Subcutaneous adipose tissue (tissue), 4 donors: Measurements from ENCODE around the gene SAMD14. TPM values are rescaled to one million over a fixed set of nuclear protein-coding genes. Genes with fewer than 3 reads are reported as not detected.

ENCODE experiments used
- CTCF ChIP-seq: fragments of 450-650 bp; IDR thresholded peaks from one replicate; pipeline ENCODE4 v1.5.1; 2016; ENCODE audit warnings: low read depth, mild to moderate bottlenecking, control low read depth, antibody characterized with exemption, moderate library complexity
- total RNA-seq, 4 donors: library from RNA; depleted of rRNA; stranded (reverse); fragments of >200 nt; gene quantifications; one replicate each; pipeline ENCODE4 v1.1.0, GENCODE V29; 2016

Gene SAMD14
- total RNA-seq, 4 donors from 2014 or later = 0.33 to 0.38 (median 0.34) TPM; not detected in 1

- no peak for TF ChIP-seq CTCF
Measured at GRCh38 chr17:50091918-50092285, 38.1 kb downstream of the SAMD14 start.

- no peak for TF ChIP-seq CTCF
Measured at GRCh38 chr17:50090971-50091917, 38.7 kb downstream of the SAMD14 start.

DNA sequence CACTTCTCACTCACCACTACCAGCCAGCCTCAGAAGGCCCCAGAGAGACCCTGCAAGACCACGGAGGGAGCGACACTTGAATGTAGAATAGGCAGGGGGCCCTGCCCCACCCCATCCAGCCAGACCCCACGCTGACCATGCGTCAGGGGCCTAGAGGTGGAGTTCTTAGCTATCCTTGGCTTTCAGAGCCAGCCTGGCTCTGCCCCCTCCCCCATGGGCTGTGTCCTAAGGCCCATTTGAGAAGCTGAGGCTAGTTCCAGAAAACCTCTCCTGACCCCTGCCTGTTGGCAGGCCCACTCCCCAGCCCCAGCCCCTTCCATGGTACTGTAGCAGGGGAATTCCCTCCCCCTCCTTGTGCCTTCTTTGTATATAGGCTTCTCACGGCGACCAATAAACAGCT is 39.9 kb downstream of the SAMD14 start:
- TF ChIP-seq CTCF = no peak

DNA sequence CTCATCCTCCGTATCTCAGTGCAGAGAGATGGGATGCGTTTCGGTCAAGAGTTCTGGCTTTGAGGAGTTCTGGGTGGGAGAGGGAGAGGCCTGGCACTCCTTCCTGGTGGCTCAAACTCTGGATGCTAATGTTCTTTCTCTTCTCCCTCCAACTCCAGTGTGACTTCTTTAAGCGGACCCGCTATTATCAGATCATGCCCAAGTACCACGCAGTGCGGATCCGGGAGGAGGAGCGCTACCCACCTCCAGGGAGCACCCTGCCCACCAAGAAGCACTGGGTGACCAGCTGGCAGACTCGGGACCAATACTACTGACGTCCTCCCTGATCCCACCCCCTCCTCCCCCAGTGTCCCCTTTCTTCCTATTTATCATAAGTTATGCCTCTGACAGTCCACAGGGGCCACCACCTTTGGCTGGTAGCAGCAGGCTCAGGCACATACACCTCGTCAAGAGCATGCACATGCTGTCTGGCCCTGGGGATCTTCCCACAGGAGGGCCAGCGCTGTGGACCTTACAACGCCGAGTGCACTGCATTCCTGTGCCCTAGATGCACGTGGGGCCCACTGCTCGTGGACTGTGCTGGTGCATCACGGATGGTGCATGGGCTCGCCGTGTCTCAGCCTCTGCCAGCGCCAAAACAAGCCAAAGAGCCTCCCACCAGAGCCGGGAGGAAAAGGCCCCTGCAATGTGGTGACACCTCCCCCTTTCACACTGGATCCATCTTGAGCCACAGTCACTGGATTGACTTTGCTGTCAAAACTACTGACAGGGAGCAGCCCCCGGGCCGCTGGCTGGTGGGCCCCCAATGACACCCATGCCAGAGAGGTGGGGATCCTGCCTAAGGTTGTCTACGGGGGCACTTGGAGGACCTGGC is 40.8 kb downstream of the SAMD14 start:
- no peak for TF ChIP-seq CTCF

DNA sequence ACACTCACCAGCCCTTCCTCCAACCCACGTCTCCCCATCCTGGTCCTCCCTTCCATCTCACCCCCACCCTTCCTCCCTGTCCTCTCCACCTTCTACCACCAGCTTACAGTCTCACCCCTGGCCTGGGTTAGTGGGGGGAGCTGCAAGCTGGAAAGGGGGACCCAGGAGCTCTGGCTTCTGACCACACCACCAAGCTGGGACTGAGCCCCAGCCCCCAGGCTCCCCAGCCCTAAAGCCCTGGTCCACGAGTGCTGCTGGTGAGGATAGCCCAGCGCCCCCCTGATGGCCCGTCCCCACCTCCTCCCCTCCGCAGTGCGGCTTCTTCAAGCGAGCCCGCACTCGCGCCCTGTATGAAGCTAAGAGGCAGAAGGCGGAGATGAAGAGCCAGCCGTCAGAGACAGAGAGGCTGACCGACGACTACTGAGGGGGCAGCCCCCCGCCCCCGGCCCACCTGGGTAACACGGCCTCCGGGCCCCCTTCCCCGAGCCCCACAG is 42.0 kb downstream of the SAMD14 start:
- no peak for TF ChIP-seq CTCF

DNA sequence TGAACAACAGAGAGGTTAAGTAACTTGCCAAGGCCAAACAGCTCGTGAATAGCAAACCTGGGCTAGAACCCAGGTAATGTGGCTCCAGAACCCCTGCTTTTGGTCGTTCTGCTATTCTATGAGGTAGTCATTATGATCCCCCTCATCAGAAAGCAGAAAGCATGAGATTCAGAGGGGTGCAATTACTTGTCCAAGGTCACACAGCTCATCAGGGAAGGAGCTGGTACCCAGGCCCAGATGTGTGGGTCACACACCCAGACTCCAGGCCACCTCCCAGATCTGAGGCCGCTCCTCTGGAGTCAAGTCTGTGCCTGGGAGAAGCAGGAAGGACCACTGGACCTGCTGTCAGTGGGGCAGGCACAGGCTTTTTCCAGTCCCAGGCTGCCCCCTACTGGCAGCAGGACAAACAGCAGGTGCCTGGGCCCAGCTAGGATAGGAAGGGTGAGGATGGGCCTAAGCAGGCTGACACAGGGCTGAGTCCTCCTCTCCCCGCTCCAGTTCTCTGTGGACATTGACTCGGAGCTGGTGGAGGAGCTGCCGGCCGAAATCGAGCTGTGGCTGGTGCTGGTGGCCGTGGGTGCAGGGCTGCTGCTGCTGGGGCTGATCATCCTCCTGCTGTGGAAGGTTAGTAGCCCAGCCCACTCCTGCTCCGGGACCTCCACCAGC is 42.6 kb downstream of the SAMD14 start:
- no peak for TF ChIP-seq CTCF

DNA sequence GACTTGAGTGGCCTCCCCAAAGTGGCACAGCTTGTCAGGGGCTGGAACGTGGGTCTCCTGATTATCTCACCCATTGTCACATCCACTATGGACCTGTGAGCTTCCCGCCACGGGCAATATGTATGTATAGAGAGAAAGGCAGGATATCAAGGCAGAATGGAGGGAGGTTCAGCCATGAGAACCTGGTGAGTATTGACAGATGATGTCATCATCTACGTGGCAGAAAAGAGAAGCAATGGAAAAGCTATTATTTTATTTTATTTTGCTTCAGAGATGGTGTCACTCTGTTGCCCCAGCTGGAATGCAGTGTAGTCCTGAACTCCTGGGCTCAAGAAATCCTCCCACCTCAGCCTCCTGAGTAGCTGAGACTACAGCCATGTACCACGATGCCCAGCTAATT is 48.2 kb downstream of the SAMD14 start:
- no peak for TF ChIP-seq CTCF
